Left ventricle myocardium superior (tissue), 1 donor: ENCODE data around the gene TBC1D26. TPM values are rescaled to one million over a fixed set of nuclear protein-coding genes. Genes with fewer than 3 reads are reported as not detected.
"Not testable (repeated sequence)": the region's sequence is repeated elsewhere in the genome, so short reads cannot be mapped to it uniquely, and the experiment has no call there.

Experiments
- ATAC-seq: fragments of 200-7000 bp; cut with Tn5 transposase; one replicate; pipeline ENCODE4 v1.9.1; 2020; ENCODE audit warnings: mild to moderate bottlenecking, moderate library complexity
- DNase-seq: peaks from one replicate; pipeline ENCODE4 v3.0.0-alpha.2; 2020
- intact Hi-C: fragments of 100-400 bp; cut with micrococcal nuclease; formaldehyde crosslinking; loops from one replicate; pipeline ENCODE4 v1.11.0; 2022
- long read RNA-seq: library from polyadenylated mRNA; unstranded; transcript quantifications from one replicate; pipeline ENCODE4 v2.0.0, GENCODE V29; 2021
- total RNA-seq: library from RNA; stranded (reverse); fragmentation: NEBNext Ultra II Directional; extraction: Animal tissue kit (Norgen Biotek cat#: 25700); gene quantifications from one replicate; pipeline ENCODE4 v1.2.1, GENCODE V29; 2021
- donor health status: DM: no; HTN: yes; CAD: no; lungs with severe emphysema.

Gene TBC1D26
- not detected for total RNA-seq
- long read RNA-seq = 0 reads

DNA sequence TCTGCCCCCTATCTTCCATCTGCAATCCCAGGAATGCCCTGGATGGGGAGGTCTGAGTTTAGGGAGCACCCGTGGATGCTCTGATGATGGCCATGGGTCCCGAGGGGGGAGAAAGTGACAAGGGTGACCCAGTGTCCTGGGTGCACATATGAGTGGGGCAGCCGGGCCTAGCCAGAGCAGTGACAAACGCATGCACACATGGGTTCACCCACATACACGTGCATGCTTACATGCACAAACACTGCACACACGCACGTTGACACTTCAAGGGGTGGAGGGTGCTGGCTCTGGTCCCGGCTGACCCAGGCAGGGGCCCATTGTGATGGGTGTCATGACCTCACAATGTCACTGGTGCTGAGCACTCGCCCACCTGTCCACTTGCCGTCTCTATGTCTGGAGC is at the start of gene TBC1D26:
TSS of gene TBC1D26 (plus strand) at position 384 of the 400 bp plus-strand sequence. CDS start 3,066 bp downstream, outside the sequence.
- DNase-seq, intact Hi-C loops, ATAC-seq: not testable (repeated sequence)

DNA sequence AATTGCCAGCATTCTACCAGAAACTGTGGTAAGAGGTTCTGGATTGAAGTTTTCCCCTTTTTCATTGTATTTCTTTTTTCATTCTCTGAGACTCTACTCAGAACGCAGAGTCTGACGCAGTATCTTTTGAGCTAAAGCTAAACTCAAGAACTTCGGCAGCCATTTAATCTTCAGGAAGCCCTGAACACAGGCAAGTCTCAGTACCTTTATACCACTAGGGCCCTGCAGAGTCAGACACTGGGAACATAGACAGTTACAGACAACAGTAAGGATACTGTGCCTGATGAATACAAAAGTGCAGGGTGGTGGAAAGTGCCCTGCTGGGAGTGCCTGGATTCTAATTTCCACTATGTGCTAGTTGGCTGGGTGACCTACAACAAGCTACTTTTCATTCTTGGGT is 48.9 kb upstream of the TBC1D26 start:
- DNase-seq, intact Hi-C loops, ATAC-seq: not testable (repeated sequence)

DNA sequence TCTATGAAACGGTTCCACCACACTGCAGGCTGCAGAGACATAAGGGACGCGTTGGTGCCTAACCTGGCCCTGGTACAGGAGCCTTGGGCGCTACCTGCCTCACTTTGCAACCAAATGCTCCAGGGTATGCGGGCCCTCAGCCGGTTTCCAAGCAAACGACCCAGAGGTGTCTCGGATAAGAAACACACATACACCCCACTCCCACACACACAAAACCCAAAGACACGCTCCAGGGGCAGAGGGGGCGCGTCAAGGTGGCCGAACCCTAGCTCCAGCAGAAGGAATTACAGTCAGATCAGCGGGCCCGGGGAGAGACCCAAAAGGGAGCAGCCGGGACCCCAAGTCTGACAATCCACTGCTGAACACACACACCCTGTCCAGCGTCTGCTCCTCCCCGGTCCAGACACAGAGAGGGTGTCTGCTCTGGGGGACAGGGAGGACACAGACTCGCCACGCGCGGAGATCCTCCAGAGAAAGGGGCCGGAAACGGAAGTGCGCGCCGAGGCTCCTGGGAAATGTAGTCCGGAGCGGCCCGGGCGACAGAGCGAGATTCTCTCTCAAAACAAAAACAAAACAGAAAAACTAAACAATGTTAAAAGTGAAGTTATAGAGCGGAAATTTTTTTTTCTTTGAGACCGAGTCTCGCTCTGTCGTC is 48.1 kb upstream of the TBC1D26 start, which contains the start of gene TRIM16:
TSS of gene TRIM16 (minus strand) at position 488 of the 655 bp plus-strand sequence. CDS start 32,702 bp downstream, outside the sequence.
- DNase-seq = peak; percentile 90
- intact Hi-C loops = not testable (repeated sequence)
- ATAC-seq = peak; percentile 98

DNA sequence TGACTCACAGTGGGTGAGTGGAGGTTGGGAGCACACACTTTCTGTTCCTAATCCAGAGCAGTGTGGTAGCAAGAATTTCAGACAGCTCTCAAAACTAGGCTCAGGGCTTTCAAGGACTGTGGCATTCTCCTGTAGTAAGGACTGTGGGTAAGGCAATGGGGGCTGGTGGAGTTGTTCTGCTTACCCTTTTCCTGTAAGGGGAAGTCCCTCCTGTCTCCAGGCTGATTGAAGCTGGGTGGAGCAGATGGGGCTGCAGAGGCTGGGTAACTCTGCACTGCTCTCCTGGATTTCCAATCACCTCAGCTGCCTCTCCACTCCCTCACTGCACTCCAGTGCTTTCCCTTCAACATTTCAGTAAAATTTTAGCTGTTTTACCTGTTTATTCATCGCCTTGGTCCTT is 44.6 kb upstream of the TBC1D26 start:
- DNase-seq, intact Hi-C loops: not testable (repeated sequence)

DNA sequence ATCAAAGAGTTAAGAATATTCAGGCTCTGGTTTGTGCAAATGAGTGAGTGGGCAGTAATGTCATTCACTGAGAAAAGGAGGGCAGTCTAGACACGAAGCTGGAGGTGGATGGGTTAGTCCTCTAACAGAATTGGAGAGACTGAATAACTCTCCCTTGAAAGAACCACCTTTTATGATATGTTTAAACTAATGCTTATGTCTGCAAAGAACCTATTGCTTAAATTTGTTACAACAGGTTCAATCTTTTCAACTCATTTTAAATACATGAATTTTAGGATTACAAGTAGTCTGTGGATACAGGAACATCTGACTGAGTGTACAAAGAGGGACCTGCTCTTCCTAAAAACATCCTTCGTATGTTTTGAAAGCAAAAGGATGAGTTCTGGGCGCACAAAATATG is 33.1 kb upstream of the TBC1D26 start:
- DNase-seq, intact Hi-C loops, ATAC-seq: not testable (repeated sequence)

More for the DNA sequence above, 44.6 kb upstream of the TBC1D26 start:
- not testable (repeated sequence) for ATAC-seq

DNA sequence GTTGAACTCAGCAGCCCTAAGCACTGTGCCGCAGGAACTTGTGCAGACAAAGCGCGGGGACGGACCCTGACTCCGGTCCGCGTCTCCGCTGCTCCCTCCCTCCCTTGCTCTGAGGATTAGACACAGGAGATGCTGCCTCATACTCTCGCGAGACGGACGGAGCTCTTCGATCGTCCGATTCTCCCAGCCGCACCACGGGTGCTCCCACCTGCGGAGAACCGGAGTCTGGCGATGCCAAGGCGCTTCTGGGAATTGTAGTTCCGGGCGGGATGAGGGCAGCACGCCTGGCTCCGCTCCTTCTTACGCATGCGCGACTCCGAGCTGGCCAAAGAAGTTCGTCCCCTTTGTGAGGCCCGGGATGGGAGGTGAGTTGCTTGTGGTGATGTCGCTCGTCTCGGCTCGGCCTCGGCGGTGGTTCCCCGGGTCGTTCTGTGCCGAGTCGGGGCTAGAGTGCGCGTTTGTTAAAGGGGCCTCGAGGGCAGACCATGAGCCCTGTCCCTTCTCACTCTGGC is 32.6 kb upstream of the TBC1D26 start, which contains the start of gene ZNF286A:
TSS of gene ZNF286A (plus strand) at position 340 of the 512 bp plus-strand sequence. CDS start 578 bp downstream, outside the sequence.
- intact Hi-C loops = not testable (repeated sequence)
- ATAC-seq (peak; percentile 100), DNase-seq (peak; percentile 100)

DNA sequence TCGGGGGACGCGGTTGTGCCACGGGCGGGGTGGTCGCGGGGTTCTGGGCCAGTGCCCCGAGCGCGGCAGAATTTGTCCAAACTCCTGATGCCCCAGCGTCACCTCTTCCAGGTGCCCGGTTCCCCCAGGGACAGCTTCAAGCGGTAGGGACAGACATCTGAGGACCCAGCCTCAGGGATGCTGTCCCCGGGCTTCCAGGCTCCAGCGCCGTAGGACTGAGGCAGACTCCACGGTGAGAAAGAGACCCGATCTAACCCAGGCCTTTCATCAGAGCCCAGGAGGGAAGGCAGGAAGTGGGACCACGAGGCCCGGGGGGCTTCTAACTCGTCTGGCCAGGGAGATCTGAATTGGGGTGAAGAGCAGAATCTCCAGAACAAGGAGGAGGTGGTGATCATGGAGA is 32.1 kb upstream of the TBC1D26 start:
- ATAC-seq = peak; percentile 39
- DNase-seq, intact Hi-C loops: not testable (repeated sequence)

DNA sequence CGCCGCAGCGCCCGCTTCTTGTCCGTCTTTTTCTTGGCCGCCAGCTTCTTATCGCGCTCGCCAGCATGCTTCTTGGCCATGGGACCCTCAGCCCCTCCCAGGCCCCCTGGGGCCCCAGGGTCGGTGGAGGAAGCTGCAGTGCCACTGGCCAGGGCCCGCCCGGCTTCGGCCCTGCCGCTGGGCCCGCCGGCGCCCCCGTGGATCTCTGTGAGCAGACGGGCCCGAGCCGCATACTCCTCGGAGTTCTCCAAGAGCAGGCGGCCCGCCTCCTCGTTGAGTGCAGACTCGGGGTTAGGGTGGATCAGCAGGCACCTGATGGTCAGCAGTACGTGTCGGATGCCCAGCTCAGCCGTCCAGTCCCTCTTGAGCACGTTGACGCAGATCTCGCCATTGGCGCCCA is 27.8 kb upstream of the TBC1D26 start:
- ATAC-seq, DNase-seq, intact Hi-C loops: not testable (repeated sequence)

DNA sequence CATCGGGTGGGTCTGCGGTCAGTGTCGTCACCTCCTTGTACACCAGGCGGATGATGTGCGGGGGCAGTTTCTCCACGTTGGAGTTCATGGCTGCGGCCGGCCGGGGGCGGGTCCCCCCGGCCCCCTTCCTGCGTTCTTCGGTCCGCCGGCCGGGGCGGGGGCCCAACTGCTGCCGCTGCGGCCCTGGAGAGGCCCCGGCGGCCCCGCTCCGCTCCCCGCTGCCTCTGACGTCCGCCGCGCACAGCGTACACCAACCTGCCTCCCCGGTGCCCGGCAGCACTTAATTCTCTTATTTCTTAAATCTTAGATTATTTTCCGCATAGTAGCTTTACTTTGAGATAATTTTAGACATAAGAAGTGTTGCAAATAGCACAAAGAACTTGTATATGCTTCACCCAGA is 27.3 kb upstream of the TBC1D26 start:
- ATAC-seq, intact Hi-C loops, DNase-seq: not testable (repeated sequence)

DNA sequence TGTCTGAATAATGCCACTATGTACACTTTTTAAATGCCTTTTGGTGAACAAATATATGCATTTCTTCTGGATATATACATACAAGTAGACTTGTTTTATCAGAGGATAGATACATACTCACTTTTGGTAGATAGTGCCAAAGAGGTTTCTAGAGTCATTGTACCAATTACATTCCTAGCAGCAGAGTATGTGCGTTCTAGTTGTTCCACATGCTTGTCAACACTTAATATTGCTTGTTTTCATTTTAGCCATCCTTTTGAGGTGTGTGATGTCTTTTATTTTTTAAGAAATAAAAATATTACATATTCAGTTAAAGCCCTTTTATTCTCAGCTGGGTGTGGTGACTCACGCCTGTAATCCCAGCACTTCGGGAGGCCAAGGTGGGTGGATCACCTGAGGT is 23.2 kb upstream of the TBC1D26 start:
- ATAC-seq, intact Hi-C loops, DNase-seq: not testable (repeated sequence)

DNA sequence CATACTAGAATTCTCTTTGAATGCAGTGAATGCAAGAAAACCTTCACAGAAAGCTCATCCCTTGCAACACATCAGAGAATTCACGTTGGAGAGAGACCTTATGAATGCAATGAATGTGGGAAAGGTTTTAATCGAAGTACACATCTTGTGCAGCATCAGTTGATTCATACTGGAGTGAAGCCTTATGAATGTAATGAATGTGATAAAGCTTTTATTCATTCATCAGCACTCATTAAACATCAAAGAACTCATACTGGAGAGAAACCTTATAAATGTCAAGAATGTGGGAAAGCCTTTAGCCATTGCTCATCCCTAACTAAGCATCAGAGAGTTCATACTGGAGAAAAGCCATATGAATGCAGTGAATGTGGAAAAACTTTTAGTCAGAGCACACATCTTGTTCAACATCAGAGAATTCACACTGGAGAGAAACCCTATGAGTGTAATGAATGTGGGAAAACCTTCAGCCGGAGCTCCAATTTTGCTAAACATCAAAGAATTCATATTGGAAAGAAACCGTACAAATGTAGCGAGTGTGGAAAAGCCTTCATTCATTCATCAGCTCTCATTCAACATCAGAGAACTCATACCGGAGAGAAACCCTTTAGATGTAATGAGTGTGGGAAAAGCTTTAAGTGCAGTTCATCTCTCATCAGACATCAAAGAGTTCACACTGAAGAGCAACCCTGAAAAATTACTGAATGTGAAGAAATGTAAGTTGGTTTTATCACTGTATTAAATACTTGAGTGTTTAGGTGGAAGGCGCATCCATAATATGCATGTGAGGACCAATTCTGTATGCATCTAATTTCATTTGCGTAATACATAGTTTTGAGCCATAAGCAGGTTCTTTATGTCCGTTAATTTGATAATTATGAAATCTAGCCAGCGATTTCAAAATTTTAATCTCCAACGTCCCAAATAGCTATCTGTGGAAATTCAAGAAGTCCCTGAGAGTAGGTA is 15.2 kb upstream of the TBC1D26 start:
- intact Hi-C loops, ATAC-seq, DNase-seq: not testable (repeated sequence)

DNA sequence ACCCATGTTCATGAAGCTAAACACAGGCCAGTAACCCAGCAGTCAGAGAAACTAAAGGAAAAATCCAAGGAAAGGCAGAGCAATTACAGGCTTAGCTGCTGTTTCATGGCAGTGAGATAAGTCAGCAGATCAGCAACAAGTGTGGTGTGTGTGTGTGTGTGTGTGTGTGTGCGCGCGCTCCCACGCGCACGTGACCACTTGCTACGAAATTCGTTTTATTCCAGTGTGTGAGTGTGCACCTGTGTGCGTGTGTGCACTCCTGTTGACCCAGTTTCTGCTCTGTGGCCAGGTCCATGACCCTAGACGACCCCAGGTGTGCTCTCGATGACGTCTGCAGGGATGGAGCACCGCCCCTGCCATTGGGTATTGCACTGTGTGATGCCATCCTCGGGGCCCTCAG is 1.5 kb upstream of the TBC1D26 start:
- ATAC-seq, intact Hi-C loops, DNase-seq: not testable (repeated sequence)

DNA sequence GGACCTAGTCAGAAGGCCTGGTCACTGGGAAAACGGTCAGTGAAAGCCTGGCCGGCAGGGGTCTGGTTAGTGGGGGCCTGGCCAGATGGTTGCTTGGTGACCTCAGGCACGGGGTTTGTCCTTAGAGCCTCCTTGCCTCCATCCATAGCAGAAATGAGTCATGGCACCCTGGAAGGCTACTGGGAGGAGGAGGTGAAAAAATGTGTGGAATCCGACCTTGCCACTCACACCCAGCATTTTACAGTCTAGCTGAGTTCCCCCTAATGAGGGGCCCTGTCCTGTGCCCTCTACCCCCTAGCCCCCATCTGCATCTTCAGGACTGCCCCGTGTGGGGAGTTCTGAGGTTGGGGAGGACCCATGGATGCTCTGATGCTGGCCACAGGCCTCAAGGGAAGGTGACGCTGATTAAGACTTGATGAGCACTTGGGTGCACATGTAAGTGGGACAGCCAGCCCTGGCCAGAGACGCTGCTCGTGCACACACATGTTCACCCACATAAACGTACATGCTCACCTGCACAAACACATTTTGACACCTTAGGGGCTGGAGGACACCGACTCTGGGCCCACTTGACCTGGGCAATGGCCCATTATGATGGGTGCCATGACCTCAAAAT is 1.2 kb downstream of the TBC1D26 start:
- intact Hi-C loops, DNase-seq, ATAC-seq: not testable (repeated sequence)

DNA sequence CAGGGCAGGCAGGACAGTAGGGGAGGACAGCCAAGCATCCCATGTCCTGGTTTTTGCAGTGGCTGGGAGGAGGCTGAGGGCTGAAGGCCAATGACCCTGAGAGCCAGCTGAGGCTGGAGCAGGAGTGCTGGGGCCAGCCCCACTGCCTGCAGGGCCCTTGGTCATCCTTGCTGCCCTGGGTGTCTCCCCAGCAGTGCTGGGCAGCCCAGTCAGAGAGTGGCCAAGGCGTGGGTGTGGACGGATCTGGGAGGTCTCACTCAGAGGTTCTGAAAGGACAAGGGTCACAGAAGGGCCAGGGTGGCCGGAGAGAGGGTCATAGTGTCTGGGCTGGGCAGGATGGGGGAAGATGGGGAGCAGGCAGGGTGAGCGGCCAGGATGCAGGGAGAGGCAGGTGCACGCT is 4.5 kb downstream of the TBC1D26 start:
- intact Hi-C loops, DNase-seq, ATAC-seq: not testable (repeated sequence)

DNA sequence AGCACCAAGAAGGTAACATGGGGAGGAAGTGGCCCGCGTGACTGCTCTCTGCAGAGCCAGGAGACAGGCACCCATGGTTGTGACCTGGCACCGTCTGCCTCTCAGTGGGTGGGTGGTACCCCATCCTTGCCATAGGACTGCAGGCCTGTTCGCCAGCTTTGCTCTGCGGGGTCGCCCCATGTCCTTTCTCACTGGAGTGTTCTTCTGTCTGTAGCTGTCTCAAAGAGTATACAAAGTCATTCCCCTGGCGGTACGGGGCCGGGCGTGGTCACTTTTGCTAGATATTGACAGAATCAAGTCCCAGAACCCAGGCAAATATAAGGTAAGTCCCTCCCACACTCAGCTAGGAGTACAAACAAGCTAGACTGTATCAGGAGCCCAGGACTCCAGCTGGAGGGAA is 6.0 kb downstream of the TBC1D26 start:
- ATAC-seq (no peak), DNase-seq (no peak)
- intact Hi-C loops = no loop called here

DNA sequence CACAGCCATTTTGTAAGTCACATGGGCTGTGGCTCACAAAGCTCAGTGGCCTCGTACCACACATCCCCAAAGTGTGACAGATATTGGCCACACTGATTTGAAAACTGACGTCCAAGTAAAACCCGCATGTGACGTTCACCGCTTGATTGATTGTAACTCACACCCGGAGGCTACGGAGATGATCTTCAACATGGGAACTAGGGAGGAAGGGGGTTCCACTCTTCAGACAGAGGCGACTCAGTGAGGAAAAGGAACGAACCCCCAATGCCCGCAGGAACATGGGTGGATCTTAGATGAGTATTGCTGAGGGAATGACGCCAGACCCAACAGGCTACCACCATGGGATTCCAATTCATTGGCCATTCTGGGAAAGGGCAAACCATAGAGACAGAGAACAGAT is 7.2 kb downstream of the TBC1D26 start:
- DNase-seq, intact Hi-C loops, ATAC-seq: not testable (repeated sequence)

DNA sequence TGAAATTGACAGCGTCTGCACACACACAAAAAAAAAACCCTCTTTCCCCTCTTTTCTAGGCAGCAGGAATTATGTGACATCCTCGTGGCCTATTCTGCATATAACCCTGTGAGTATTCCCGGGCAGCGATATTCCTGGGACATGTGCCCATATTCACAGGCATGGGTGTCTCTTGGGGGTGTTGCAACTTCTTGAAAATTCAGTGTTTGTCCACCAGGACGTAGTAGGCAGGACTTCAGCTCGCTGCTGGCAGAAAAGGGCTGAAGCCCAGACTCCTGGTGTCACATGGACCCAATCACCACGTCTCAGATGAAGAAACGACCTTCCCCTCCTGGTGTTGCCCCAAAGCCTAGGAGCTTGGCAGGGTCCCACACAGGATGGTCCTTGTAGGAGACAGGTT is 8.0 kb downstream of the TBC1D26 start:
- intact Hi-C loops, DNase-seq, ATAC-seq: not testable (repeated sequence)

DNA sequence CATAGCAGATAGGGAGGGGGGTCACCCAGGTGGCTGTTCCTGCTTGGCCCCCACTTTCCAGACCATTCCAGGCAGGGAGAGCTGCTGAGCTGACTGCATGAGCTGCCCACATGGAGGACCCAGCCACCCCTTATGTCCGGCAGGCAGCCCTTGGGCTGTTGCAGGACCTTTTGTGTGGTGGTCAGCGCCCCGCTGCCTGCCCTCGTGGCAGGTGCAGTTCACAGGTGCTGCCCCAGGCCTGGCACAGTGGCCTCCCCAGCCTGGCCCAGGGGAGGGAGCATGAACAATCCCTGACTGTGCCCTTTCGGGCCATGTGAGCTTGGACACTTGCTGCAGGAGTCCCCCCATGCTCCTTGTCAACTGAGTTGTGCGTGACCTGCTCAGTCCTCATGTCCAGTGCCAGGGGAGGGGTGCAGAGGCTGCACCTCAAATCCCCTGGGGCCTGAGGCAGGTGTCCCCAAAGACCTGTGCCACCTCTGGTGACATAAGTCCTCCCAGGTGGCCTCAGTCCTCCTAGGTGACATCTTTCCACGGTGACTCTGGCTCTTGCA is 8.6 kb downstream of the TBC1D26 start:
- intact Hi-C loops = no loop called here
- ATAC-seq = no peak
- DNase-seq = no peak
